Measurements from ENCODE around the gene MIEF1.

- TF ChIP-seq CTCF (IDR thresholded peaks at IDR 0.05): no peak
- TF ChIP-seq POLR2AphosphoS5 (IDR thresholded peaks at IDR 0.05; ENCODE audit: low read depth, low read length): no peak
- TF ChIP-seq TCF7L2 (IDR thresholded peaks at IDR 0.05; ENCODE audit: low read depth, low read length): no peak
- no peak for TF ChIP-seq REST (IDR thresholded peaks at IDR 0.05; ENCODE audit: insufficient read depth in 1 of 2, low read depth in 2 of 2, low read length in 1 of 2)
These were observed 28.0 kb downstream of the MIEF1 start for GRCh38 chr22:39530116-39530515.

Data from Panc1 (cell line).